ENCODE results near the gene SNX22.
A peak's percentile ranks its signal among the peaks of the same experiment; 100 is the strongest.

SNX22 gene

GRCh38 chr15:64152507-64153387, 1.2 kb downstream of the SNX22 start:
- Histone ChIP-seq H3K9ac (no peak overlapping the region), H3K4me1 (no peaks in the 10 kb centered on the region), H3K27me3 (ENCODE audit: control insufficient read depth, insufficient read depth, low read length) (peaks cover 3% of the 10 kb centered on the region), H3K4me2 (ENCODE audit: low read length) (no peak overlapping the region), H3K9me3 (ENCODE audit: control insufficient read depth, low read length) (no peaks in the 10 kb centered on the region), H2AFZ (peak overlapping the region; percentile 38), H3K79me2 (no peaks in the 10 kb centered on the region), H3K4me3 (ENCODE audit: low read depth, low read length) (no peak overlapping the region), H3K27ac (no peak overlapping the region), H3K36me3 (ENCODE audit: control insufficient read depth, insufficient read depth, low read length) (no peaks in the 10 kb centered on the region)
- TF ChIP-seq CTCF (IDR thresholded peaks at IDR 0.05) = no peak

- H3K9ac ChIP-seq = no peak overlapping the region
- H3K36me3 ChIP-seq (ENCODE audit: control insufficient read depth, insufficient read depth, low read length) = no peaks in the 10 kb centered on the region
- H3K27ac ChIP-seq = no peak overlapping the region
- peaks cover 3% of the 10 kb centered on the region for H3K27me3 ChIP-seq (ENCODE audit: control insufficient read depth, insufficient read depth, low read length)
- TF ChIP-seq CTCF (IDR thresholded peaks at IDR 0.05) = peak; percentile 86
- no peak overlapping the region for H3K4me3 ChIP-seq (ENCODE audit: low read depth, low read length)
- H3K79me2 ChIP-seq = no peaks in the 10 kb centered on the region
- H3K4me2 ChIP-seq (ENCODE audit: low read length) = no peak overlapping the region
- H3K9me3 ChIP-seq (ENCODE audit: control insufficient read depth, low read length) = no peaks in the 10 kb centered on the region
- no peaks in the 10 kb centered on the region for H3K4me1 ChIP-seq
- no peak overlapping the region for H2AFZ ChIP-seq
These were observed 2.2 kb downstream of the SNX22 start for GRCh38 chr15:64153480-64154367.

- H3K4me2 ChIP-seq (ENCODE audit: low read length) = no peak overlapping the region
- H3K9ac ChIP-seq = no peak overlapping the region
- H3K27ac ChIP-seq = no peak overlapping the region
- no peak for TF ChIP-seq CTCF (IDR thresholded peaks at IDR 0.05)
- no peak overlapping the region for H2AFZ ChIP-seq
- H3K36me3 ChIP-seq (ENCODE audit: control insufficient read depth, insufficient read depth, low read length) = no peaks in the 10 kb centered on the region
- H3K9me3 ChIP-seq (ENCODE audit: control insufficient read depth, low read length) = no peaks in the 10 kb centered on the region
- no peaks in the 10 kb centered on the region for H3K79me2 ChIP-seq
- H3K4me3 ChIP-seq (ENCODE audit: low read depth, low read length) = no peak overlapping the region
- H3K27me3 ChIP-seq (ENCODE audit: control insufficient read depth, insufficient read depth, low read length) = peaks cover 3% of the 10 kb centered on the region
- H3K4me1 ChIP-seq = no peaks in the 10 kb centered on the region
These were observed 4.5 kb downstream of the SNX22 start for GRCh38 chr15:64155802-64156651.

- H3K27ac ChIP-seq = no peak overlapping the region
- no peaks in the 10 kb centered on the region for H3K79me2 ChIP-seq
- no peak overlapping the region for H2AFZ ChIP-seq
- no peaks in the 10 kb centered on the region for H3K9me3 ChIP-seq (ENCODE audit: control insufficient read depth, low read length)
- H3K9ac ChIP-seq = no peak overlapping the region
- TF ChIP-seq CTCF (IDR thresholded peaks at IDR 0.05) = no peak
- no peak overlapping the region for H3K4me2 ChIP-seq (ENCODE audit: low read length)
- H3K4me3 ChIP-seq (ENCODE audit: low read depth, low read length) = no peak overlapping the region
- H3K4me1 ChIP-seq = no peaks in the 10 kb centered on the region
- no peaks in the 10 kb centered on the region for H3K36me3 ChIP-seq (ENCODE audit: control insufficient read depth, insufficient read depth, low read length)
- H3K27me3 ChIP-seq (ENCODE audit: control insufficient read depth, insufficient read depth, low read length) = peaks cover 3% of the 10 kb centered on the region
These were observed 5.3 kb downstream of the SNX22 start for GRCh38 chr15:64156652-64157331.

All from parathyroid adenoma (tissue), 2 donors.